Transverse colon (tissue), 4 donors: ENCODE data around the gene IER3.

Experiments used
- POLR2A ChIP-seq: fragments of 450-650 bp; IDR thresholded peaks from one replicate; pipeline ENCODE4 v1.6.1; 2016; ENCODE audit warnings: antibody characterized with exemption, mild to moderate bottlenecking, moderate library complexity
- POLR2AphosphoS5 ChIP-seq, 3 donors: sonication (generic); formaldehyde crosslinking; IDR thresholded peaks; one replicate each; pipeline ENCODE4 v1.6.1; 2016; ENCODE audit warnings: antibody characterized with exemption in 3 of 3
- TF ChIP-seq, protein P1 (sequence below), 5 experiments: fragments of 200-600 bp in 3 of 5; fragments of 450-650 bp in 2 of 5; sonication (generic) in 3 of 5; IDR thresholded peaks; 1 replicate in 2 of 5; 2 replicates in 3 of 5; pipeline ENCODE4 v1.5.1; 2016 to 2017; ENCODE audit warnings: antibody characterized with exemption in 5 of 5, inconsistent platforms in 3 of 5, mild to moderate bottlenecking in 2 of 5, moderate library complexity in 1 of 5

DNA sequence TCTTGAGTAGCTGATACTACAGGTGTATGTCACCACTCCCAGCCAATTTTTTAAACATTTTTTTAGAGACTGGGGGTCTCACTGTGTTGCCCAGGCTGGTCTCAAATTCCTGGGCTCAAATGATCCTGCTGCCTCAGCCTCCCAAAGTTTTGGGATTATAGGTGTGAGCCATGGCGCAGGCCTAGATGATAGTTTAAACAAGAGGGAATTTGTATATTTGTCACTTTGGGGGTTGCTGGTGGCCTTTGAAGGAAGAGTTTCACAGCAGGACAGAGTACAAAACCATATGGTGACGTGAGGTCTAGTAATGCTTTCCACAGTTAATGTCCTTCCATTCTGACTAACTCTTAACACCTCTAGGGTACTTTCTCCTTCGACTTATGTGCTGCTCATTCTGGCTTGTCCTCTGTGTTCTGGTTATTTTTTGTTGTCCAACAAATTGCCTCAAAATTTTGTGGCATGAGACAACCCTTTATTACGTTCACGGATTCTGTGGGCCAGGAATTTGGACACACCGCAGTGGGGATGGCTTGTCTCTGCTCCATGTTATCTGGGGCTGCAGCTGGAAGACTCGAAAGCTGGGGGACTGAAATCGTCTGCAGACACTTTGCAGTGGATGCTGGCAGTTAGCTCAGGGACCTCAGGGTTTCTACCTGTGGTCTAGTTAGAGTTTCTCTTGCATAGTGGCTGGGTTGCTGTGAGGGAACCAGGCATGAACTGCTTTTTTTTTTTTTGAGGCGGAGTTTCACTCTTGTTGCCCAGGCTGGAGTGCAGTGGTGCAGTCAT is 23.0 kb upstream of the IER3 start:
- TF ChIP-seq, protein P1, sequence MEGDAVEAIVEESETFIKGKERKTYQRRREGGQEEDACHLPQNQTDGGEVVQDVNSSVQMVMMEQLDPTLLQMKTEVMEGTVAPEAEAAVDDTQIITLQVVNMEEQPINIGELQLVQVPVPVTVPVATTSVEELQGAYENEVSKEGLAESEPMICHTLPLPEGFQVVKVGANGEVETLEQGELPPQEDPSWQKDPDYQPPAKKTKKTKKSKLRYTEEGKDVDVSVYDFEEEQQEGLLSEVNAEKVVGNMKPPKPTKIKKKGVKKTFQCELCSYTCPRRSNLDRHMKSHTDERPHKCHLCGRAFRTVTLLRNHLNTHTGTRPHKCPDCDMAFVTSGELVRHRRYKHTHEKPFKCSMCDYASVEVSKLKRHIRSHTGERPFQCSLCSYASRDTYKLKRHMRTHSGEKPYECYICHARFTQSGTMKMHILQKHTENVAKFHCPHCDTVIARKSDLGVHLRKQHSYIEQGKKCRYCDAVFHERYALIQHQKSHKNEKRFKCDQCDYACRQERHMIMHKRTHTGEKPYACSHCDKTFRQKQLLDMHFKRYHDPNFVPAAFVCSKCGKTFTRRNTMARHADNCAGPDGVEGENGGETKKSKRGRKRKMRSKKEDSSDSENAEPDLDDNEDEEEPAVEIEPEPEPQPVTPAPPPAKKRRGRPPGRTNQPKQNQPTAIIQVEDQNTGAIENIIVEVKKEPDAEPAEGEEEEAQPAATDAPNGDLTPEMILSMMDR (IDR thresholded peaks at IDR 0.05), result no peak
- no peak for TF ChIP-seq POLR2A
- TF ChIP-seq POLR2AphosphoS5 (IDR thresholded peaks at IDR 0.05), result no peak
